CD4-positive, alpha-beta T cell treated with Interleukin-10 for 1 hour (primary cell): ENCODE measurements around the gene SLC39A12.
"Not testable (repeated sequence)": the region's sequence is repeated elsewhere in the genome, so short reads cannot be mapped to it uniquely, and the experiment has no call there.

Source experiments
- DNase-seq: peaks from one replicate; pipeline ENCODE4 v3.0.0-alpha.2; 2020

SLC39A12 gene

GRCh38 chr10:17951868-17952371, at the start of gene SLC39A12:
Gene SLC39A12 (plus strand): TSS chr10:17951918. CDS start chr10:17953277, 1,359 bp downstream.
- DNase-seq = no peak

DNA sequence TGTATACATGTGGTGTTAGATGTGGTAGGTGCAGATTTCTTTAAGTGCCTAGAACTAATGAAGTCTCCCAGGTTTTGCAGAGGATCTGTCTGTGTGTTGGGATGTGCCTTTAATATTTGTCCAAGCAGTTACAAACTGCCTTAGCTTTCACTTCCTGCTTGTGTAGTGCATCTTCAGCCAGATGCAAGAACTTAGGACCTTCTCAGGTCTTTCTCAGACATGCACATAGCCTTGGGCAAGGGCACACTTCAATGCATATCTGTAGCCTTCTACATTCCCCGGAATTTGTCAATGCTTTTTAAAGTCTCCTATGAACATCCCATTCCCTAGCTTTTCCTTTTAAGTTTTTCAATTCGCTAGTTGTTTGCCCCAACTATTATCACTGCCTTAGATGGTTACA, 47.2 kb upstream of the SLC39A12 start:
- DNase-seq = no peak

DNA sequence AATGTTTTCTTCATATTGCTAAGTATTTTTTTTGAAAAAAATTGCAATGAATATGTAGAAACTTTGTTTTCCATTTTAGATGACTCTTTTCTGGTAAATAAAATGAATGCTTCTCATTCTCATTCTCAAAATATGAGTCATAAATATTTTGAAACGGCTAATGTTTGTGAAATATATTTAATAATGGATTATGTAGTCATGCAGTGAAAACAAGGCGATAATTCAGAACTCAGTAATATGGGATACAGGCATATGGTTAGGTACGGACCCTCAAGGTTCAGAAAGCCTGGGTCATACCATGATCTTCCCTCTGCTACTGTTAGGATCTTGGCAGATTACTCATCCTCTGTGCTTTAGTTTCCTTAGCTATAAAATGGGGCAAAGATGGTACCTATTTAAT, 46.2 kb upstream of the SLC39A12 start:
- no peak for DNase-seq

- DNase-seq = no peak
Observed at GRCh38 chr10:17906002-17906401, 45.7 kb upstream of the SLC39A12 start.

DNA sequence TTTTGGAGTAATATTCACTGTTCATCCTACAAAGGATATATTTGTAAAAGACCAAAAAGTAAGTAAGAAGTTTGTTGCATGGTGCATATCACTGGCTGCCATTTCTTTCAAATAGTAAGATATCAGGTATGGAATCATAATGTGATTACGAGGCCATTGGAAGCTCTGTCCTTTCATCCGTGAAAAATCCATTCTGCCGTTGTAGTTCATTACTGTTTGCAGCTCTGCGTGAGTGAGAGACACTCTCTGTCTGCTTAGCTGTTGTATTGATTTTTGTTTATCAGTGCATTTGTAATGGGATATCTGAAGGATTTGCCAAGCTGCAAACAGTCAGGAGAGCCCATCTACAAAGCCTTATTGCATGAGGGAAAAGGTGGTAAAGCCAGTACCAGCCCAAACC, 44.1 kb upstream of the SLC39A12 start:
- DNase-seq = no peak

- DNase-seq = peak; percentile 8
Observed at GRCh38 chr10:17910125-17910789, 41.5 kb upstream of the SLC39A12 start.

DNA sequence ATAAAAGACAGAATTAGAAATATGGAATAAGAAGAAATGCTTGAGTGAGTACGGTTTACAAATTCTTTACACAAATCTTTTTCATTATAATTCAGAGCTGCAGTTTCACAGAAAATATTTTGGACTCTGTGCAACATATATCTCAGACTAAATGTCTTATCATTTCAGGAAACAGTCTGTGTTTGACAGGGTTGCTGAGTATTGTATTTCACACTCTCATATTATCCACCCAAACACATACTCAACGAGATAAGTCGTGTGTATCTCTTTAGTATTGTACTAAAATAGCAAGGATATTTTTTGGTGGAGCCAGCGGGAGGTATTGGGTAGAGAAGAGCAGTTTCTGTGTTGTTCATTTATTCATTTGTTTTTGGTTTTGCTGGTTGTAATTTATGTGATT, 39.0 kb upstream of the SLC39A12 start:
- DNase-seq = no peak

- DNase-seq = no peak
Observed at GRCh38 chr10:17913604-17914003, 38.1 kb upstream of the SLC39A12 start.

DNA sequence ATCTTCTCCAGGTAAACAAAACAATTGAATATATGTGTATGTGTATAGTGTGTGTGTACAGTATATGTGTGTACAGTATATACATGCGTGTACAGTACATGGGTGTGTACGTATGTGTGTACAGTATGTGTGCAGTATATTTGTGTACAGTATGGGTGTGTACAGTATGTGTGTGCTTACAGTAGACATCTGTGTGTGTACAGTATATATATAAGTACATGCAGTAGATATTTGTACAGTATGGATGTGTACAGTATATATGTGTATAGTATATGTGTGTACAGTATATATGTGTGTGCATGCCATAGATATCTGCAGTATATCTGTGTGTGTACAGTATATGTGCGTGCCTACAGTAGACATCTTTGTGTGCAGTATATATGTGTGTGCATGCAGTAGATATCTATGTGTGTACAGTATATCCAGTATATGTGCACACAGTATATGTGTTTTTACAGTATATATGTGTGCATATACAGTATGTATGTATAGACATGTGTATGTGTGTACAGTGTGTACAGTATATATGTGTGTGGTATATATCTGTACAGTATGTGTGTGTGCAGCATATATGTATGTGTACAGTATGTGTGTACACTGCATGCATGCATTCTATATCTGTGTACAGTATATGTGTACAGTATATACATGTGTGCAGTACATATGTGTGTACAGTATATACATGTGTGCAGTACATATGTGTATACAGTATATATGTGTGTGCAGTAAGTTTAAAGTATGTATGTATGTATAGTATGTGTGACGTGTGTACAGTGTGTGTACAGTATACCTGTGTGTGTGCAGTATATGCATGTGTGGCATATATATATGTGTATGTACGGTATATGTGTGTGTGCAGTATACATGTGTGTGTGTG, 37.3 kb upstream of the SLC39A12 start:
- DNase-seq = no peak

DNA sequence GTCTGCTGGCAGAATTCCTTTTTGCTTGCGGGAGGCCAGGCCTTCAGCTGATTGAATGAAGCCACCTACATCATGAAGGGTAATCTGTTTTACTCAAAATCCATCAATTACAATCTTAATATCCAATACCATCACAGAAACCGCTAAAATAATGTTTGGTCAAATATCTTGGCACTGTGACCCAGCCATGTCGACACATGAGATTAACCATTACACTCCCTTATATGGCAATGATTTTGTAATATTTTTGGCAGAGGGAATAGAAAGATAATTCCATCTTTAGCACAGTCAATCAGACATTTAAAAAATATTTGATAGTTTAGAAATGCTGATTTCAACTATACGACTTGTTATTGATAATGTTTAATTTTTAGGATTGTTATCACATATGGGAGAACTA, 36.5 kb upstream of the SLC39A12 start:
- DNase-seq = no peak

DNA sequence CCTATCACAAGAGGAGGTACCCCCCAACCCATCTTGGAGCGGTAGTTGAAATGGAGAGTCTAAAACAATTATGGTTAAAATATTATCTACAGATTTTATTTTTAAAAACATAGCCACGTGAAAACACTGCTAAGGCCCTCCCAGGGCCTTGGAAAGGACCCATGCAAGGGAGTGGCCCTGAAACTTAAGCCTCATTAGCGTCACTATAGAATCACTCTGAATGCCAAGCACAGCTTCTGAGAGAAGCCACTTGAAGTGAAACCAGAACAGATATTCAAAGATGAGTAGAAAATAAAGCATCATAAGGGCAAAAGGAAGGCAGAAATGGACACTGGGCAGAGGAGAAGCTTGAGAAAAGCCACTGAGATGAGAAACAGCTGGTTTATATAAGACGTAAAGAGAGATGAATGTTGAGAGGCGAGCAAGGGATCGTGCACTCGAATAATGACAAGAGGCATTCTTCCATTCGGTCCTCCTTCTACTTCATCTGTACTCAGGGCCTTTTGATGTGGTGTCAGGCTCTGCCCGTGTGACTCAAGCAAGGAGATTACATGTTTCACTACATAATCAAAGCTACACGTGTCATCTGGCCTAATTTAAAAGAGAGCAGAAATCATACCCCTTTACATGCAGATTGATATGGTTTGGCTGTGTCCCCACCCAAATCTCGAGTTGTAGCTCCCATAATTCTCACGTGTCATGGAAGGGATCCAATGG, 33.4 kb upstream of the SLC39A12 start:
- DNase-seq = no peak

DNA sequence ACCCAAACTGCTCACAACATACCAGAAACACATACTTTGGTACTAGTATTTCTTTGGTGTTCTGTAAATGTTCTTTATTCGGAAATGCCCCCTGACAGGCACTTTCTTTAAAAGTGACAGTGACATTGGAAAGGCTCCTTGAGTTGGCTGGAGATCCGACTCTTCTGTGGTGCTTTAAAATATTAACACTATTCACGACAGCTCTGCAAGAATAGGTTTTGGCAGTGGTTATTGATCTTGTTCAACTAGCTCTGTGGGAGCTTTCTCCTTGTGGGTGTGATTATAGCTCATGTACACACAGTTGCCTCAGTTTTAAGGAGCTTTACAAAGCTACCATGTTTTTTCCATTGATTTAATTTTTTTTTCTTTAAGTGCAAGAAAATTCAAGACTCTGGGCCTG, 30.3 kb upstream of the SLC39A12 start:
- DNase-seq = no peak

GRCh38 chr10:17923728-17924127, 28.0 kb upstream of the SLC39A12 start:
- no peak for DNase-seq

- DNase-seq = no peak
Observed at GRCh38 chr10:17943033-17943745, 8.5 kb upstream of the SLC39A12 start.

- not testable (repeated sequence) for DNase-seq
Observed at GRCh38 chr10:17950269-17950668, 1.4 kb upstream of the SLC39A12 start.

GRCh38 chr10:17950726-17951125, 992 bp upstream of the SLC39A12 start:
- no peak for DNase-seq

DNA sequence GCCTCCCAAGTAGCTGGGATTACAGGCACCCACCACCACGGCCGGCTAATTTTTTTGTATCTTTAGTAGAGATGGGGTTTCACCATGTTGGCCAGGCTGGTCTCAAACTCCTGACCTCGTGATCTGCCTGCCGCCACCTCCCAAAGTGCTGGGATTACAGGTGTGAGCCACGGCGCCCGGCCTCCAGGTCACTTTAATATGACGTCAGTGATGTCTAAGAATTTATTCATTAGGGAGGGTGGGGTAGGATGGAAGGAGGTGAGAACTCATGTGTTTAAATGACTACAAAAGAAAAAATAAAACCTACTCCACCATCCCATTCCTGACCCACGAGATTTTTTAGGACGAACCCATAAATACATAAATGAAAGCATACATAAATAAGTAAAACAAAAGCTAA, 2.7 kb downstream of the SLC39A12 start:
- not testable (repeated sequence) for DNase-seq

DNA sequence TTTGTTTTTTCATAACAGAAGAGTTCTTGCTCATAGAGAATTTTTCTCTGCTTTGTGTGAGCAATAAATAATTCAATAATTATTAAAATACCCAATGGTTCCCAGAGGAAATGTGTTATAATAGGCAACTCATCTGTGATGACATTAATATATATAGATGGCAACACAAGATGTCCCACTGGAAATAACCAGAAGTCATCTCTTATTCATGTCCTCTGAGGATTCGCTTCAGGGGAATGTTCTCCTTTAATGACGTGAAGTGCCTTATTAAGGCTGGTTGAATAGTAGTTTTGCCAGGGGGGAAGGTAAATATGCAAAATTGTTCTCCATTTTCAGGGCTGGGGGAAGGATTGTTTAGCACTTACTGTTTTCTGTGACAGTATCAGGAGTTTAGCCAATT, 3.1 kb downstream of the SLC39A12 start:
- DNase-seq = no peak

DNA sequence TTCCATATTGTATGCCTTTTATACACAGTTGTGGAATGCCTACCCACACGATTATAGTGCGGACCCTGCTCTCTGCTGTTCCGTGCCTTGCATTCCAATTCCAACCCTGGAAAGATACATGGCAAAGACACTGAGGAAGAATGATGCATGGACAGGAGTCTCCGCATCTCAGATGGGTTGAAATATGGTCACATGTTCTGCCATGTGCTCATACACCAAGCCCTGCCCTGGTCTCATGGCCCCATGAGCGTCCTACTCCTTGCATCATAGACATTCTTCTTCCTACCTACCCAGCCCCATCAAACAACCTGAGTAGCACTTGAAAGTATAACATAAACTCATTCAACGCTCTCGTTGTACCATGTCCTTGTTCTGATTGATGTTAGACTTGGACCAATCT, 6.3 kb downstream of the SLC39A12 start:
- DNase-seq = no peak

DNA sequence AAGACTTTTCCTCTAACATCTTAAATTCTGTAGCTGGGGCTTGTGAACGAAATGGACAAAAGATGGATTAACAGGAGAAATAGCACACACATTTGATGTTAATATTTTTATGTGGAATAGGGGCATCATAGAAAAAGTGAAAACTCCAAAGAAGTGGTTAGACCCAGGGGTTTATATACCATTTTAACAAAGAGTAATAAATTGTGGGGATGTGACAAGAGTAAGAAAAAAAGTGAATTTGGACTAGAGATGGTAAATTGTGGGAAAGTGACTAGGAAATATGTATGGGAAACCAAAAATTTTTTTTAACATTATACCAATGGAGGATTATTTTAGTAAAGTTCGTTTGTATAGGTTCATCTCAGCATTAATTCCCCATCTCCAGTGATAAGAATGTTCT, 8.2 kb downstream of the SLC39A12 start:
- no peak for DNase-seq

- no peak for DNase-seq
Observed at GRCh38 chr10:17961551-17962422, 10.1 kb downstream of the SLC39A12 start.

DNA sequence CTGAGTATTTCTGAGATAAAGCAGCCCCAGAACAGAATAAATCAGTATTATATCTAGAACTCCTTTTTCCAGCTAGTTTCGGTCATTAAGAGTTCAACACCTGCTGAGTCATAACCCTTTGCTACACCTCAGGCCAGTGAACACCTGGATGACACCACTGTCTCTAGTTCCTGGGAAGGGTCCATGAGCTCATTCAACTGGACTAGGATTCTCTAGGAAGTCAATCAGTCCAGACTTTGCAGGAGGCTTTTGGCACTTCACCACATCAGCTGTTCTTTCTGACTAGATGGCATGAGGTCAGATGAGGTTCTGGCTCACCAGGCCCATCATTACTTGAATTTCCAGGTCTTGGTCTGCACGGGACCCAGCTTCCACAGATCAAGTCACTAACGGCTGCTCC, 11.7 kb downstream of the SLC39A12 start:
- no peak for DNase-seq
